ENCODE results near the gene FLAD1.

The FLAD1 gene

DNA sequence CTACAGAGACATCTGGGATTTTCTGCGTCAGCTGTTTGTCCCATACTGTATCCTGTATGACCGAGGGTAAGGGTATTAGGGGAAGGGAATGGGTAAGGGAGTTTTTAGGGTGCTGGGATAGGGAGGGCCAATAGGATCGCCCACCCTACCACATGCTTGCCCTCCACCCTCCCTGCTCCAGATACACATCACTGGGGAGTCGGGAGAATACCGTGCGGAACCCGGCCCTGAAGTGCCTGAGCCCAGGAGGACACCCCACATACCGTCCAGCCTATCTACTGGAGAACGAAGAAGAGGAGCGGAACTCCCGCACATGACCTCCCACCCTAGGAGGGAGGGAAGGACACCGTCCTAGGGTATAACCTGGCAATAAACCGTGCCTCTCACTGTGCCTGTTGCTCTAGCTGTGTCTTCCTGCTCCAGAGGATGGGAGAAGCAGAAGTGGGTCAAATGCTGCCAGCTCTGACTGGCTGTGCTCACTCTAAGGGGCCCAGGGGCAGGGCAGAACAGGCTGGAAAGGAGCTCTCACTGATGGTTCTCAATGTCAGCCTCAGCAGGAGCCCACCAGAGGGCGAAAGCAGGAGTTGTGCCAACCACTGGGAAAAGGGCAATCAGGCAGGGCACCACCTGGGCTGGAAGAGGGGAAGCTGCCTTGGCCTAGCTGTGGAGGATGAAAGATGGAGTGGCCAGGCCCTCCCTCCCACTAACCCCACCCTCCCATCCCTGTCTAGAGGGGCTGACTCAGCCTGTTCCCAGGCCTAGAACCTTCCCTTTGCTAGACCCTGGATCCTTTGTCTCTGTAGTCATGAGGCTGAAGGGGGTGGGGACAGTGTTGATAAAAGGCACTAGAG is 9.8 kb downstream of the FLAD1 start:
- DNase-seq (ENCODE audit: low spot score), result no peak

DNA sequence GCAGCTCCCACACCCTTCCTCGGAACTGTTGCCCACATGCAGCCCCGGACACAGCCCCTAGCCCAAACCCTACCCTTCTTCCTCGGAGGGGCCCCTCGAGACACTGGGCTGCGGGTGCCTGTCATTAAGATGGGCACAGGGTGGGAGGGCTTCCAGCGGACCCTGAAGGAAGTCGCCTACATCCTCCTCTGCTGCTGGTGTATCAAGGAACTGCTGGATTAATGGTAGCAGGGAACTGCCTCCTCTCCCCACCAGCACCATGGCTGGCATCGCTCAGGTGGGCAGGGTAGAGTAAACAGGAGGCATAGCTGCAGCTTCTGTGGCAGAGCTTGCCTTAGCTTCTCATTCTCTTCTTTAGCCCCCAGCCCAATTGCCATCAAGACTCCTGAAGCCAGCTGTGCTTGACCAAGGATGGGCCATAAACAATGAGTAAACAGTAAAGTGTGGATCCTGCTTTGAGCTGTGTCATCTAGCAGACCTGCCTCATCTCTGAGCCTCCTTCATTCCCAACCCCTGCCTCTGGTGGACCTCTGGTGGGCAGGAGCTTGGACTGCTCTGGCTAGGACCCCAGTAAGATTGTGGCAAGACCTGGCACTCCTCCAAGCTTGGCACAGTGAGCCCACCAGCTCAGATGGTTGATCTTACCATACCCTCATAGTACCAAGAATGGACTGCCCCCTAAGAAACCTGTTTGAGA is 10.6 kb downstream of the FLAD1 start, which contains the start of gene LENEP:
LENEP (plus strand) TSS at position 15 of the 697 bp plus-strand sequence; CDS start at position 37, 22 bp downstream.
- no peak for DNase-seq (ENCODE audit: low spot score)

DNA sequence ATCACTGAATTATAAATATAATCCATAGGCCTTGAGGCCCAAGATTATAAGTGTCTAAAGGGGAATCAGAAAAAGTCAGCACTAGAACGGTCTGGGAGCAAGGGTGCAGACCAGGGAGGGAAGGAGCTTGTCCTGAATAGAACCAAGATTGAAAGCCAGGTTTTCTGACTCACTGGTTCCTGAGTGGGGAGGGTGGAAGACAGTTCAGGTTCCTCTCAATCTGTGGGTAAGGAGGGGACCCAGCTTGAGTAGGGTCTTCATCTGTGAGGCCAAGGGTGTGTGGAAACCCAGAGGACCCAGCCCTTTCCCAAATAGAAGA is 11.1 kb downstream of the FLAD1 start:
- no peak for DNase-seq (ENCODE audit: low spot score)

DNA sequence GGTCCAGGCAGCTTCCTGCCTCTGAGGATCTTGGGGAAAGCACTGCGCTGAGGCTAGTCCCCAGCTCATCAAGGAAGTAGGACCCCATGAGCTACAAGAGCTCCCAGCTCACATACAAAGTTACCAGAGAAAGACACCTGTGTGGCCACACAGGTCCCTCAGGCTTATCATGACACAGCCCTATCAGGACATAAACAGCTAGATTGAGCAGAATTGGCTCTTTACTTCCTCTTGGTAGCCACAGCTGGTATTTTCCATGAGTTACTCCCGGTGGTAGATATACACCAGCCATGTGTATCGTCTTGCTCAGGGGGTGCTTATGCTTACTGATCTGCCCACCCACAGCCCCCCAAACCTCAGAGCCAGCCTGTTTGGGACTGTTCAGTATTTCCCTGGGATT is 11.4 kb downstream of the FLAD1 start:
- no peak for DNase-seq (ENCODE audit: low spot score)

DNA sequence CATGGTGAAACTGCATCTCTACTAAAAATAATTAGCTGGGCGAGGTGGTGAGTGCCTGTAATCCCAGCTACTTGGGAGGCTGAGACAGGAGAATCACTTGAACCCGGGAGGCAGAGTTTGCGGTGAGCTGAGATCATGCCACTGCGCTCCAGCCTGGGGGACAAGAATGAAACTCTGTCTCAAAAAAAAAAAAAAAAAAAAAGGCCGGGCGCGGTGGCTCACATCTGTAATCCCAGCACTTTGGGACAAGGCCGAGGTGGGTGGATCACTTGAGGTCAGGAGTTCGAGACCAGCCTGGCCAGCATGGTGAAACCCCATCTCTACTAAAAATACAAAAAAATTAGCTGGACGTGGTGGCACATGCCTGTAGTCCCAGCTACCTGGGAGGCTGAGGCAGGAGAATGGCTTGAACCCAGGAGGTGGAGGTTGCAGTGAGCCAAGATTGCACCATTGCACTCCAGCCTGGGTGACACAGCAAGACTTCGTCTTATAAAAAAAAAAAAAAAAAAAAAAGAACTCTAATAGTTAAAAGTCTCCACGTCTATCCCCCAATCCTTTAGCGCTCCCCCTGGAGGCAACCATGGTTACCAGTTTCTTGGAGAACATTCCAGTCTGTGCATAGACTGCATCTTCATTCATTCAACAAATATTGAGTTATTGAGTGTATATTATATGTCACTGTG is 12.3 kb downstream of the FLAD1 start:
- DNase-seq (ENCODE audit: low spot score), result peak; percentile 77

DNA sequence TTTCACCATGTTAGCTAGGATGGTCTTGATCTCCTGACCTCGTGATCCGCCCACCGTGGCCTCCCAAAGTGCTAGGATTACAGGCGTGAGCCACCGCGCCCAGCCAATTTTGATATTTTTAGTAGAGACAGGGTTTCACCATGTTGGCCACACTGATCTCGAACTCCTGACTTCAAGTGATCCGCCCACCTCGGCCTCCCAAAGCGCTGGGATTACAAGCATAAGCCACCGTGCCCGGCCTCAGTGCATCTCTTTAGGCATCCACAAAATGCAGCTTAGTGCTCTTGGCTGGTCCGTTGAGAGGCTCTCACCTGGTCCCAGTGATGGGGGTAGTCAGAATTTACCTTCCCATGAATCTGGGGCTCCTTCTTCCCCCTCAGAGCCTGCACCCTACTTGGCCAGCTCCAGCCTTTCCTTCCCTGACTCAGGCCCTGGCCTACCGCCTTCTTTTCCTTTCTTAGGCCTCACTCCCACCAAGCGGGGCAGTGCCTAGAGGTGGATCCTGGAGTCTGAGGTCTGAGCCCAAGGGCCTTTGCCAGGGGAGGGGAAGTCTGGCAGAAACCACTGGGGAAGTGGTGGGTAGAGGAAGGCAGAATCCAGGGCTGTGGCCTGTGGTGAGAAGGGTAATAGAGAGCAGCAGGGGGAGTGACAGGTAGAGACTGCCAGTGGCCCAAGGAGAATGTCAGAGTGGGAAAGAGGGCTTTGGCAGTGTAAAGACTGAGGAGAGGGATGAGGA is 14.0 kb downstream of the FLAD1 start:
- DNase-seq (ENCODE audit: low spot score), result no peak

DNA sequence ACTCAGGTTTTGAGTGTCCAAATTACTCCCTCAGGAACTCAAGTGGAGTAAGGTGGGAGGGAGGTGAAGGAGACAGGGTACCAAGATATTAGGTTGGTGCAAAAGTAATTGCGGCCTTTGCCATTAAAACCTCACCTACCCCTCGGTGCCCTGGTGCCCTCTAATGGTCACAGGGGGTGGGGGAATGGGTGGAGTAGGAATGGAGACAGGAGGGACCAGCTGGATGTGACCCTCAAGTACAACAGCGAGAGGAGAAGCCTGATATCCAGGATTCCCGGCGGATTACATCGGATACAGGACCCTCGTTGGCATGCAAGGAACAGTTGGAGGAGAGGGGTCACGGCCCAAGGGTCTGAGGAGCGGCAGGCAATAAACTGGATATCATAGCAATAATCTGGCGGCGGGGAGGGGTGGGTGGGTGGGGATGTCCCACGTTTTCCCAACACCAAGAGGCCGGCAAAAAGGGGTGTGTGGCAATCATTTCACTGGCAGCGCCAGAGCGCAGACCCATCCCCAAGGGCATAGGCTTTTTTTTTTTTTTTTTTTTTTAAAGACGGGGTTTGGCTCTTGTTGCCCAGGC is 15.1 kb downstream of the FLAD1 start:
- no peak for DNase-seq (ENCODE audit: low spot score)

DNA sequence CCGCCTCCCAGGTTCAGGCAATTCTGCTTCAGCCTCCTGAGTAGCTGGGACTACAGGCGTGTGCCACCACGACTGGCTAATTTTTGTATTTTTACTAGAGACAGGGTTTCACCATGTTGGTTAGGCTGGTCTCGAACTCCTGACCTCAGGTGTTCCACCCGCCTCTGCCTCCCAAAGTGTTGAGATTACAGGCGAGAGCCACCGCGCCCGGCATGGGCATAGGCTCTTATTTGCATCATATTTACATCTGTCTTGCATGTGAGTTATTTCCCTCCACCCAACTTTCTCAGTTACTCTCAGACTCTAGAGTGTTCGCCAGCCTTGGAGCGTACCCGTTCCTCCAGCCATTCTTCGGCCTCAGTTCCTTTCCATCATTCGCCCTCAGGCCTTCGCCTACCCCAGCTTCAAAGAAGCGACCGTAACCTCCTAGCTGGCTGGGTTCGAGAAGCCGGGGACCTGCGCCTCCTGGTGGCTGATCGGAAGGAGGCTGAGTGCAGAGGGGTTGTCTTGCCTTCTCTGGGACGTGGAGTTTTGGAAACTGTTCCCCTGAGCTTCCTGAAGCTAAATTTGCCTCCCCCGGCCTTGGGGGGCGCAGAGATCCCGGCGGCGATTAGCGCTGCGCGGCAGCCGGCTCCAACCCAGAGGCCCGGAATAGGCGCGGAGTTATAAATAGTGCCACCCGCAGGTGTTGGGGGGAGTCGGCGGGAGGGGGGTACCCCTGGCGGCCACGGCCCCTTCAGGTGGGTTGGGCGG is 15.8 kb downstream of the FLAD1 start:
- no peak for DNase-seq (ENCODE audit: low spot score)

DNA sequence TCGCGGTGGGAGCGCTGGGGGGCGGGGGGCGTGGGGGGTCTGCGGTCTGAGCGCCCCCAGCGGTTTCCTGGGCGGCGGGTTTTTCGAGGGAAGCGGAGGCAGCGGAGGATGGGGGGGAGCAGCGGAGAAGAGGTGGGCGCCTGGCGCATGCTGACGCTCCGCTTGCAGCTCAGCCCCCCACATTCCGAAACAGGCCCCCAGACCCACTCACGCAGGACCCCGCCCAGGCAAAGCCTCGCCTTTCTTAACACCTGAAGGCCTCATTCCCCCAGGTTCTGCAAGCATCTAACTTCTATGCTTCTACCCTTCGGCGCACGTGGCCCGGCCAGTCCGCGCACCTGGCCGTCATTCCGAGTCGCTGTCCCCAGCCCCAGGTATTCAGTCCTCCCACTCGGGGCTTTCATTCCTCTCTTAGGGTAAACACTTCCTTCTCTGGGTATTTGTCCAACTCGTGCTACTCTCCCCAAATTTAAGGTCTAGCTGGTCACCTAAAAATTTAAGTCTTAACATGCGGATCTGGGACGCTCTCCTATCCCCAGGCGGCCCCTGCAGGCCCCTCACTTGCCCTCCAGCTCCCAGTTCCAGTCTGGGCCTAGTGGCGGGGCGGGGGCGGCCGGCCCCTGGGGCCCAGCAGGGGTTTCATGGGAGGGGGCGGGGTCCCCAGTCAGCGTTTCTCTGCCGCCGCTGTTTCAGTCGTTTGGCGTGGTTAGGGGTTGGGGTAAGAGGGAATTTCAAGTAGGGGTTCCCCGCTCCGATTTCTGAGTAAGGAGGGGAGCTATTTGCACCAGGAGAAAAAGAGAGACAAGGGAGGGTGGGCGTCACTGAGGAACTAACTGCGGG is 16.6 kb downstream of the FLAD1 start:
- no peak for DNase-seq (ENCODE audit: low spot score)

DNA sequence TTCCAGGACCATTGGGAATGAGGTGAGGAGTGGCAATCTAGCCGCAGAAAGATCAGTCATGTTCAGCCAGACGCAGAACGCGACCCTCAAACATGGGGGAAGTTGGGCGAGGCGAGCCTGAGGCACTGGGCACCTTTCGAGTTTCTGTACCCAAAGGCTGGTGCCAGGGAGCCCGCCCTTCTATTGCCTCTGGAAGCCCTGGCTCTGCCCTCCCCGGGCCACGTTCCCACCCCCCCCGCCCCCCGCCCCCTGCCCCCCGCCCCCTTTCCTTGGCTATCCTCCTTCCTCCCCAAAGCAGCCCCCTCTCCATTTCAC is 17.2 kb downstream of the FLAD1 start:
- no peak for DNase-seq (ENCODE audit: low spot score)

DNA sequence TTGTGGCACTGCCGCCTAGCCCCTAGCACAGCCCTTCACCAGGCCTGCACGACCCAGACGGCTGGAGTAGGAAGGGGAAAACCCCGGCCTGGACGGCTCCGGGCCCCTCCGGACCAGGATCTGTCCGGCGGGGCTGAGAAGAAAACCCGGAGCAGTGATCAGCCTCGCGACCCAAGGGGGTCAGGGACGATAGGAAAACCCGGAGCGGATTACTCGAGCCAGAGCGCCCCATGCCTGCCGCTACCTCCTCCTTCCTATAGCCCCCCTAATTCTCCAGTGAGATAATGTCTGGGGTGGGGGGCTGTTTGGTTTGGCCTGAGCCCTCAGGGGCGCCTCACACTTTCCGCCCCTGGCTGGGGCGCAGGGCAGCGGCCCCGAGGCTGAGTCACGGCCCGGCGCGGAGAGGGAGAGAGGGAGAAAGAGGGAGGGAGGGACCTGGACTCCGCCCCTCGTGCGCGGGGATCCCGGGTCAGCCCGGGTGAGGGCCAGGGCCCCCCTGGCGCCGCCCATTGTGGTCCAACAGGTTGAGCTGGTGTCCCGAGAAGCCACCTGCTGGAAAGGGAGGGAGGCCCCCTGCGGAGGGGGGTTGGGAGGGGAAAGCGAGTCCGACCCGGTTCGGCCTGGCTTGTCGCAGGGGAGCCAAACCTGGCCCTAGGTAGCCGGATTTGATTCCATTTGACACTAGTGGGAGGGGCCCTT is 17.7 kb downstream of the FLAD1 start:
- DNase-seq (ENCODE audit: low spot score), result peak; percentile 83

DNA sequence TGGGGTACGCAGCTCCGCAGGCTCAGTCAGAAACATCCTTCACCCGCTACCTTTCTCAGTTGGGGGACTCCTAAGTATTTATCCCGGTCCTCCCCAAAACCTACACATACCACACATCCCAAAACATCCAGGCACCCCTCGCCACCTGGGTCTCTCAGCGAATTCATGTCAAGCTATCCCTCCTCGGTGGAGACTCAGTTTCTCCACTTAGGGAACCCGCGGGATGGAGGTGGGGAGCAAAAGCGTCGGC is 18.2 kb downstream of the FLAD1 start:
- DNase-seq (ENCODE audit: low spot score), result no peak

DNA sequence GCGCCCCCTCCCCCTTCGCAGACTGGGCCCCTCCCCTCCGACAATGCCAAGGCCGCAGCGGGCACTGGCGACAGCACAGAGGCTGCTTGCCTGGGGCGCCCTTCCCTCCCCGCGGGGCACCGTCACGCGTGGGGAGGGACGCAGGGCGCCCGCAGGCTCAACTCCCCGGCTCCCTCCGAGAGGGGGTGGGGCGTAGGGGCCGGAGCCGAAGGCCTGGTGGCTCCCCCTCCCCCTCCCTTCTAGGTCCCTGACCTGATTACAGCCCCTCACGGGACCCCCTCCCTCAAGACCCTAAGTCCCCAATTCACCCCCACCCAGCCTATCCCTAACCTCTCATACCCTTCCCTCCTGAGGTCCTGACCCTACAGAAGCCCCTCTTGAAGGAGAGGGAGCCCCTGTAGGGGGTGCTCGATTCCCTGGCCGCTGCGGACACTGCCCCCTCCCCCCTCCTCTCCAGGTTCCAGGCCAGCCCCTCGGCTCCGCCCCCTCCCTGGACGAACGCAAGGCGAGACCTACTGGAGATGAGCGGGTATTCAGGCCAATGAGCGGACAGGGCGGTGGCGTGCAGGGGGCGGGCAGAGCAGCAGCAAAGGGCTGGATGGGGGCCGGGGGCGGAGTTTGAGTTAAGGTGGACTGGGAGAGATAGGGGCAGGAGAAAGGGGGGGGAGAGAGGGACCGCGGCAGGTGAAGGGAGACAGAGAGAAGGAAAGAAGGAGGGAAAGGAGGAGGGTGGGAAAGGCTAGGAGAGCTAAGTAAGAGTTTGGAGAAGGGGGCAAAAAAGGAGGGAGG is 18.7 kb downstream of the FLAD1 start:
- peak; percentile 99 for DNase-seq (ENCODE audit: low spot score)

DNA sequence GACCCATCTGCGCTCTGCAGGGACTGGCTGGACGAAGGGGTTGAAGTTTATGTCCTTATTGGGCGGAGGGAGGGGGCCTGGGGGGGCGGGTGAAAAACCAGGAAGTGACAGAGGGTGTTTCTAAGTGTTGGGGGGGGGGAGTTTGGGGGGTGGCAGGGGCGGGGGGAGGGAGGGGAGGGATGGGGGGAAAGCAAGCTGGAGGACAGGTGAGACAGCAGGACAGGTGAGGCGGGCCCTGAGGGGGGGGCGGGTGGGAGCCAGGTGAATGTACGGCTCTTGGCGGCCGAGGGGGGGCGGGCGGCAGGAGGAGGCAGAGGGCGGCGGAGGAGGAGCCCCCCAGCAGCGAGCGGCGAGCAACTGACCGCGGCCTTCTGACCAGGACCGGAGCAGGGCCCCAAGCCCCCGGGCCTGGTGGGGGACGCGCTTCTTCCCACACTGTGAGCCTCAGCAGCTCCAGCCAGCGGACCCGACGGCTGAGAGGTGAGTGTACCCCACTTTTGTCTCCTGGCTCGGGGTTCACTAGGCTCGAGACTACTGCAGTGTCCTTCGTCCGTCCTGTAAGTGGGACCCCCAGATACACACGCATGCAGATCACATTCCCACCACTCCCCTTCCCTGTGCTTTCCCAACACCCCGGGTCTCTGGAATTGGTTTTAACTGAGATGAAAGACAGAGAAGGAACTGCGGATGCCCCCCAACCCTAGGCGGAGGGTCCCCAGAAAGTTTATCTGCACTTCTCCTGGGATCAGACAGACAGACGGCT is 19.5 kb downstream of the FLAD1 start, which contains the start of gene ZBTB7B:
ZBTB7B (plus strand) TSS at position 339 of the 763 bp plus-strand sequence. CDS start 11,859 bp downstream, outside the sequence.
- DNase-seq (ENCODE audit: low spot score), result peak; percentile 45

DNA sequence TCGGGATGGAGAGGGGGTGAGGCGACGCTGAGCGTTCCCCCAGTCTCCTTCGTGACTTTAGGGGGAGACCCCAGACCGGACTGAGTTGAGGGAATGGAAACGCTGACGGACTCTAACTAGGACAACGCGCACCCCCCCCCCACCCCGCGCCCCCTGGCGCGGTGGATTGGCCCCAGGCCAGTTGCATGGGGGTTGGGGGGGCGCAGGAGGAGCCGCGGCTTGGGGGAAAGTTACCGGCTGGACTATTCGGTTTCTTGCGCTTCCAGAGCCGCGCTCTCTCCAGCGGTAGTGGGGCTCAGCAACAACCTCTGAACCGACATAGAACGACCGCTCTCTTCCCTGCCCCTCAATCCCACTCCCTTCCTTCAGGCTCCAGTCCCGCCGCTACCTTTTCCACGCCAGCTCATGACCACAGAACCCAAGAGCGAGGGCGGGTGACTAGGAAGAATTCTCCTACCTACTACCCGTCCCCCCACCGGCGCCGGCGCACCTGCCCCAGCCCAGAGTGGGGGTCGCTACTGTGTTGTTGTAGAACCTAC is 20.2 kb downstream of the FLAD1 start:
- DNase-seq (ENCODE audit: low spot score), result no peak

DNA sequence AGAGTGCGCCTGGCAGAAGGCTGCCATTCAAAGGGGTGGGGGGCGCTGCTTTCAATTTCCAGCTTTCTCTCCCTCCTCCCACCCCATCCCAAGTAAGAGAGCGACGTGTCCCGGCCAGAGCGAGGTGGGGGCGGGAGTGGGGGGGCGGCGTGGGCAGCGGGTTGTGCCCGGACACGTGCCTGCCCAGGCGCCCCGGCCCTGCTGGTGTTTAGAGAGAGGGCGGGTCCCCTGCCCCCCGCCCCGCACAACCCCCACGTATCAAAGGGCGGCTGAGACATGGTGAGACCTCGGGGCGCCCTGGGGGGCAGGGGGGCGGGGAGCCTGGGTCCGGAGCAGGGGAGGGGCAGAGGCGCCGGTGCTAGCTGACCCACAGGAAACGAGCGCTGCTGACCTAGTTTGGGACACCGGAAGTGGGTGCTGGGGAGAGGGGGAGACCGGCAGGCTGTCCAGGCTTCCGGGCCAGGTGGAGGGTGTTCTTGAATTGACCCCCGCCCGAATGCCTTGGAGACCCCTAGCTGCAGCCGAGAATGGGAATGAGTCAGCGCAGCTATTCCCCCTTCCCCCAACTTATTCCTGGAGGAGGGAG is 20.7 kb downstream of the FLAD1 start:
- peak; percentile 67 for DNase-seq (ENCODE audit: low spot score)

DNA sequence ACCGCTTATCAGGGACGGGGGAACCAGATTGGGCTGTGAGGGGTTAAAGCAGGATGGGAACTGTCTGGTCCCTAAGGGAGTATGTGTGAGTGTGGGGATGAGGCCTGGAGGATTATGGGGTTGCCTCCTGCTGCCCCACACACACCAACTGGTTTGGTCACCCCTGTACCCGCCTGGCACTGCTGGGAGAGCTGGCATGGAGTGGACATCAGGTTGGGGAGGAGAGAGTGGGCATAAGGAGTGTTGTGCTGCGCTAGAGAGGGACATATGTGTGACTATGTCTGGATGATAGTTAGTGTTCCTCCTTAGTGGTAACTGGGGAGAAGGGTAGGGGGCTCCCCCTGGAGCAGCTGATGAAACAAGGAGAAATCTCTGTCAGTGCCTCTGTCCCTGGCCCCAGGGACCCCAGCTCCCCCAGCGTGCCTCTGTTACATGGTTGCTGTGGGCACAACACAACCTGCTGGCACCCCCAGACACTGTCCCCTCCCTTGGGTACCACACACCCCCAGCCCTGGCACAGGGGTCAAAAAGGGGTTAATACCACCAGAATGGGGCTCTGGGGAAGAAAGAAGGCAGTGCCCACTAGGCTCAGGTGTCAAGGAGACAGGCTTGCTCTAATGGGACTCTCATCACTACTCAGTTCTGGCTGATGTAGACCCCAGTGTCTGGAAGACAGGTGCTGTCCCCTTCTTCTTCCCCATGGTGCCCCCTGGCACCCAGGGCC is 21.4 kb downstream of the FLAD1 start:
- peak; percentile 69 for DNase-seq (ENCODE audit: low spot score)
